Body of pancreas (tissue), 4 donors: ENCODE data around the gene GTF2F2. TPM values are rescaled to one million over a fixed set of nuclear protein-coding genes. Genes with fewer than 3 reads are reported as not detected.

Experiments used
- ATAC-seq: fragments of 150-250 bp; one replicate; pipeline ENCODE4 v1.9.1; 2016
- DNase-seq, 4 donors: peaks; one replicate each; pipeline ENCODE4 v3.0.0-alpha.2; 2019
- H3K27ac ChIP-seq, 4 donors: fragments of 200-600 bp; sonication (generic); 1 replicate in 3 of 4; 2 replicates in 1 of 4; pipeline versions ENCODE4 v1.5.1 to v1.6.1; 2016 to 2019; ENCODE audit warnings: mild to moderate bottlenecking in 1 of 4, mixed read lengths in 1 of 4, moderate library complexity in 1 of 4
- H3K27me3 ChIP-seq, 2 donors: fragments of 200-600 bp; sonication (generic); one replicate each; pipeline ENCODE4 v1.6.0; 2016; ENCODE audit warnings: mild to moderate bottlenecking in 1 of 2
- H3K36me3 ChIP-seq, 2 donors: fragments of 200-600 bp; sonication (generic); replicated peaks in 1 of 2; 2 replicates each; pipeline ENCODE4 v1.5.1; 2016; ENCODE audit warnings: low read depth in 2 of 2; ENCODE audit not compliant: insufficient read depth in 1 of 2
- H3K4me1 ChIP-seq: fragments of 200-600 bp; sonication (generic); one replicate; pipeline ENCODE4 v1.6.0; 2016
- H3K4me3 ChIP-seq, 2 donors: fragments of 200-600 bp; sonication (generic); 1 replicate in 1 of 2; 2 replicates in 1 of 2; pipeline ENCODE4 v1.5.1; 2016 to 2019
- H3K9me3 ChIP-seq, 3 donors: fragments of 200-600 bp; sonication (generic); 1 replicate in 2 of 3; 2 replicates in 1 of 3; pipeline ENCODE4 v1.5.1; 2016
- CTCF ChIP-seq, 7 experiments: fragments of 450-650 bp in 4 of 7; fragments of 200-600 bp in 3 of 7; sonication (generic) in 3 of 7; IDR thresholded peaks; one replicate each; pipeline ENCODE4 v1.5.1; 2016 to 2019; ENCODE audit warnings: antibody characterized with exemption in 7 of 7
- POLR2A ChIP-seq, 3 donors: fragments of 450-650 bp; IDR thresholded peaks; one replicate each; pipeline ENCODE4 v1.6.1; 2016; ENCODE audit warnings: antibody characterized with exemption in 3 of 3, mild to moderate bottlenecking in 2 of 3
- WGBS, 2 donors: methylation state at CpG; one replicate each; pipeline ENCODE4 v1.1.5; 2017; 5-methylcytosine and 5-hydroxymethylcytosine counted together
- intact Hi-C: fragments of 100-400 bp; cut with DNase I; formaldehyde crosslinking; loops from one replicate; pipeline ENCODE4 v1.15.1; 2023
- small RNA-seq: library from RNA; depleted of rRNA; stranded (forward); fragments of <200 nt; gene quantifications from one replicate; pipeline ENCODE3, GENCODE V24; 2016
- total RNA-seq, 2 donors: library from RNA; depleted of rRNA; stranded (reverse); fragments of >200 nt; gene quantifications; one replicate each; pipeline ENCODE4 v1.1.0, GENCODE V29; 2016

The GTF2F2 gene
- total RNA-seq, 2 donors from 2014 or later = 5.9 to 9.6 TPM

GRCh38 chr13:45333251-45333976, 213.1 kb downstream of the GTF2F2 start:
- Histone ChIP-seq H3K9me3 (no peaks in the 10 kb centered on the region), H3K27me3 (no peaks in the 10 kb centered on the region), H3K27ac (peak overlapping the region in 1 of 4 donors; percentile 19), H3K4me1 (peaks cover 40% of the 10 kb centered on the region), H3K36me3 (peaks cover 13 to 15% of the 10 kb centered on the region in 2 donors), H3K4me3 (no peak overlapping the region)
- no peak for ATAC-seq
- WGBS, 2 donors = 46 to 51% methylated on average over 3 of the region's 3 CpGs
- DNase-seq = no peak
- intact Hi-C loops = no loop called here
- TF ChIP-seq POLR2A (IDR thresholded peaks at IDR 0.05) (no peak), CTCF (IDR thresholded peaks at IDR 0.05) (no peak)

Small RNA genes within 50 kb of the gene (small RNA-seq; reads per million reads assigned to genes)
- not detected for gene AL138693.1
- not detected for gene AL138963.2

Other genes with a start within 250 kb of the GTF2F2 start
- gene NUFIP1, start 131.0 kb upstream of the GTF2F2 start, total RNA-seq = 1 to 10 TPM; 1.3 to 1.6 TPM
- 10 to 100 TPM; 16.2 to 25.2 TPM for gene GPALPP1, start 131.0 kb upstream of the GTF2F2 start, total RNA-seq
- gene KCTD4, start 80.5 kb downstream of the GTF2F2 start, total RNA-seq = not detected
- 1,000 to 10,000 TPM; 1,254 to 1,787 TPM for gene TPT1, start 220.7 kb downstream of the GTF2F2 start, total RNA-seq